RPMI7951 (cell line): Measurements from ENCODE around the gene SEC22C. TPM values are rescaled to one million over a fixed set of nuclear protein-coding genes. Genes with fewer than 3 reads are reported as not detected.

Experiments used
- DNase-seq: peaks from one replicate; pipeline ENCODE4 v3.0.0-alpha.2; 2012; ENCODE audit warnings: low read depth
- total RNA-seq: library from RNA; depleted of rRNA; stranded (reverse); fragments of >200 nt; shearing (Covaris generic); gene quantifications from 2 replicates; pipeline ENCODE4 v1.2.3, GENCODE V29; 2014

Gene SEC22C
- total RNA-seq, 1 experiment from 2014 or later: 100 TPM

DNA sequence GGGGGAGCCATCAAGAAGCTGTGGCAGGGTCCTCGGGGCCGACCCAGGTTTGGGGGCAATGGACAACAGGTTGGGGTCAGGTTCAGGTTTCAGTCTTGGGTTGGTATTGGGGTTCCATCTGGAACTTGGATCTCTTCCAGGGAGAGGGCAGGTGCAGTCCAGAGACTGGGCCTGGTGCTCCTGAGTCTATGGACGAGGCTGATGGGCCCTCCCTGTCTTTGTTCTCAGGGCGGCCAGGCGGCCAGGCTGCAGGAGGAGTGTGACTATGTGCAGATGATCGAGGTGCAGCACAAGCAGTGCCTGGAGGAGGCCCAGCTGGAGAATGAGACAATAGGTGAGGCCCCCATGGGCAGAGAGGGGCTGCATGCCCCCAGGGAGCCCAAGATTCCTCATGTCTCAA, 68.2 kb downstream of the SEC22C start:
- DNase-seq: no peak

DNA sequence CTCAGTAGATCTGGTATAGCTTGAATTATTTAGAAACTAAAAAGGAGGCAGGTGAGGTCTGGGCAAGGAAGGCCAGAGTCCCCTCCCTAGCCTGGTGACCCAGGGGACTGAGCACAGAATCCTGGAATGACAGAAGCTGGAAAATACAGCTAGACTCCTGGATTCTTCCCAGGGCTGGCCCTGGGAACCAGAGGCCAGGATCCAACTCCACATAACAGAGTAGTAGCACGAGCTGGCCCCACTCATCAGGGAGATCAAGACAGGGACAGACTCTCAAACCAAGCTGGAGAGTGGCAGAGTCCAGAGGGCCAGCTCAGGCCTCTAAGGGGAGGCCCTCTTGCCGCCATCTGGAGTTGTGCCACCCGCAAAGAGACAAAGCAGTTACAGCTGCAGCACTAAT, 68.6 kb downstream of the SEC22C start:
- no peak for DNase-seq

DNA sequence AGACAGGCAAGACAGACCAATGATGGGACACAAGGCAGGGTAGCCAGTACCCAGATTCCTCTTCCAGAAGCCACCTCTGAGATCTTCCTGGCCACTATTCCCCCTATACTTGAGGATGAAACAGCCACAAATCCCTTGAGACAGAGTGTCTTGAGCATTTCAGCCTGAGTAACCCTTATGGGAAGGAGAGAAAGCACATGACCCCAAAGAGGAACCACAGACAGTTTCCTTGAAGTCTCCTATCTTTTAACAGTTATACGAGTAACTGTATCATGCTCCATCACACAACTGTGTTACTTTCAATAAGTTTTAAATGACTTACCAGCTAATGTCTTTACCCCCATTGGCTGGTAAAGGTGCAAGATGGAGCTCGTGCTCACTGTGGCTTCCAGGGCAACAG, 70.0 kb downstream of the SEC22C start:
- no peak for DNase-seq

DNA sequence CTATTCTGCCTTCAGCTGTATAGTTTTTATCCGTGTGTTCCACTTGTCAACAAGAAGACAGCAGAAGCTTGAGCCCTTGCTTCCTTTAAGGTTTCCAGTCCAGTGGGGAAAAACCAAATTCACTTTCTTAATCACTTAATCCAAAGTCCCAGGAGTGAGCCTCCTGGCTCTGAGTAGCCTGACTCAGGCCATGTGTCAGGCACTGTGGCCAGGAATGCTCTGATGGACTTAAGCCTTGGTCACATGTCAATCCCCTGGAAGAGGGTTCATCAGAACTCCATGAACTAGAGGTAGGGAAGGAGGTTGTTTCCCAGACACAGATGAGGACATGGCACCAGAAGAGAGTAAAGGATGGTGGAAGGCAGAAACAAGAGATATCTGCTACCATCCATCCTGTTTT, 70.6 kb downstream of the SEC22C start:
- no peak for DNase-seq

- DNase-seq: no peak
Observed at GRCh38 chr3:42510325-42510724, 71.4 kb downstream of the SEC22C start.

- DNase-seq: no peak
Observed at GRCh38 chr3:42509111-42509510, 72.7 kb downstream of the SEC22C start.

DNA sequence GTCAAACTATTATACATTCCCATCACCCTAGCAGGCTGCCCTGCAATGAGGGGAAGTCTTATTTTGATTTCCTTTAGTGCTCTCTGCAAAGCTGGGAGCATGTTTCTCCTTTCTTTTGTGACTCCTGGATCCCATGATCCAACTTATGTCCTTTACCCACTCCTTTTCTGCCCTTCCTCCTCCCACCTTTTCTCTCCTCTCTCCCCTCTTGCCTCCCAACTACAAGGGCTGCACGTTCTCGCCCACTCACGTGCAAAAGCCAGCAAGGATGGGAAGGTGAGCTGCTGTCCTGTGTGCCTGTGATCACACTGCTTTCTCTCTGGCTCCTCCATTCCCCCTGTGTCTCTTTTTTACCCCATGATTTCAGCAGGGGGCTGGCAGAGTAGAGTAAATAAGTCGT, 73.2 kb downstream of the SEC22C start:
- no peak for DNase-seq

GRCh38 chr3:42507761-42508335, 73.9 kb downstream of the SEC22C start:
- DNase-seq: no peak

DNA sequence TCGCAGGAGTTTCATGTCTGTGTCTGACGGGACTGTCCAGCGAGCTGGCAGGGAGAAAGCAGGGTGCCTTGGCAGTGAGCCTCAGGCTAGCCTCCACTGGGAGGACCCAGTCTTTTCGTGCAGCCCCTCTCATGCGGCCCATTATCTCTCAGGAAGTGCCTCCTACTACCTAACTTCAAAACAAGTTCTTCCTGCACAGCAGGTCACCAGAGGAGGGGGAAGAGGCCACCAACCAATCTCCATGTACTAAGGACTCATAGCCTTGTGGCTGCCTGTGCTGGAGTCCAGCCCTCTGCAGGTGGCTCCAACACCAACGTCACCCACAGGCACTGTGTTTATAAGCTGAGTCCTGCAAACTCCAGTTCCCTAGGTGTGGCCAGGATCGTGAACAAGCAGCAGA, 74.5 kb downstream of the SEC22C start:
- DNase-seq: no peak

DNA sequence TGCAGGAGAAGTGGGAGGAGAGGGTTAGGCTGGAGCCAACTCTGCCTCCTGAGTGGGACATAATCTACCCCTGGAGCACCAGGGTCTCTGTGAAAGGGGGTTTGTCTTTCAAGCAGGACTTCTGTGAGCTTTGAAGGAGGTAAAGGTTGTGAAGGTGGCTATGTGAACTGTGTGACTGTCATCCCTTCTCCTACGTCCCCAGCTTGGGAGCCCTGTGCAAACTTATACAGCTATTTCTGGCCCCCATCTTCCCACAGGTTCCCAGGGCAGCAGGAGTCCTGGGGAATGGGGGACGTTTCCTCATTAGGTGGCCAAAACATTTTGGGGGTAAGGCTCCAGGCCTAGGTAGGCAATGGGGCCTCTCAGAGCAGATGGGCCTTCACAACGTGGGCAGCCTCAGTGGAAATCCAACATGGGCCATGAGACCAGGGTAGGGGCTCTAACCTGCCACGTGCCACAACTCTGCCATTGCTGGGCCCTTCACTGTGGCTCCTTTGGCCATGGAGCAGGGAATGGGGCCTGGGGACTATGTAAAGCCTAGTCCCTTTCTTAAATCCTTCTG, 75.8 kb downstream of the SEC22C start:
- no peak for DNase-seq

DNA sequence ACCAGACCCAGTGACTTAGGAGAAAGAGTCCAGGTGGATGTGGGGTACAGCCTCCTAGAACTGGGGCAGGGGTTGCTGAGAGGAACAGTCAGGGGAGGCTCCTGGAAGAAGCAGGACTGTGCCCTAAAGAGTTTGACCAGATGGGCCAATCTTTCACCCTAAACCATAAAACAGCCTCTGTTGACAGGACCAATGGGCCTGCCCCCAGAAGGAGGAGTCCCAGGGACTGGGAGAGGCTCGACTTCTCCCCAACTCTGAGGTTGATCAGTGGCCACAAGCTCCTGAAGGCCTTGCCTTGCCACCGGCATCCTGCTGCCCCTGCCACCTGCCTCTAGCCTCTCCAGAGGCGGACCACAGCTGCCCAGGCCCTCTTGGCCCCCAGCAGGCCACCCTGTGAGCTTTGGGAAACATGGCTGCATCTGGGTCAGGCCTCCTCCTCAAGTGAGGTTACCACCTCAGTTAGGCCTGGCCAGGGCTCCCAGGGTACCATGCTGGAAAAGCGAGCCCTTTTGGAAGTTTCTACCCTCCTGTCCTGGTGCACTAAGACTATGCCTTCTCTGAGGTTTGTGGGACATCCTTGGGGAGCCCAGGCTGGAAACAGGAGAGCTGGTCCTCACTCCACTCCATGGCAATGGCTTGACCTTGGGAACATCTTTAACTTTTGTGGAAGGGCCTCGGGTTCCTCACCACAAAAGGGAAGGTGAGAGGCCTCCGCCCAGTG, 76.5 kb downstream of the SEC22C start:
- DNase-seq: no peak

GRCh38 chr3:42504334-42505127, 77.2 kb downstream of the SEC22C start:
- no peak for DNase-seq

GRCh38 chr3:42503957-42504333, 77.8 kb downstream of the SEC22C start:
- DNase-seq: no peak

DNA sequence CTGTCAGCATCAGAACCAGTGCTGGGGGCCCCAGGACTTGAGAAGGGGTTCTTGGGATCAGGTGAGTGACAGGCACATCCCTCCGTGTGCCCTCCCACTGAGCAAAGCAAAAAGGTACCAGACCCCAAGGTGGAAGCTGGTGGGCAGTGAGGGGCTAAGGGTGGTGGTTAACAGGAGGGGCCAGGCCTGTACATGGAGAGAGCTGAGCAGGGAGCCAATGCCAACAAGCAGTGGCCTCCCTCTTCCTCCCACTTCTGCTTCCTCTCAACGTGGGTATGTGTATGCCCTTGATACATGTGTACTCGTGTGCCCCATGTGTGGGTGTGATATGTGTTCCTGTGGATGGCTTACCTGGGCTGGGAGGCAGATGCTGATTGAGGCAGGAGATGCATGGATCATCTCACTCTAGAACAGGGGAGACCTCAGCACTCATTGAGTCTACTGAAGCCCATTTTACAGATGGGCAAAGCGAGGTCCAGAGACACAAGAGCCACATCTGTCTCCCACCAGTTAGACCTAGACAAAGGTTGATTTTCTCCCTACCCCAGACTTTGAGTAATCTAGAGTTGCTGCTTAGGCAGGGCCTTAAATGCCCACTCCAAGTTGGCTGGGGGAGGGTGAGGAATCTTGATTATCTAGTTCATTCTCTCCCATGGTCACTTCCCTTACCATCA, 78.4 kb downstream of the SEC22C start:
- no peak for DNase-seq

DNA sequence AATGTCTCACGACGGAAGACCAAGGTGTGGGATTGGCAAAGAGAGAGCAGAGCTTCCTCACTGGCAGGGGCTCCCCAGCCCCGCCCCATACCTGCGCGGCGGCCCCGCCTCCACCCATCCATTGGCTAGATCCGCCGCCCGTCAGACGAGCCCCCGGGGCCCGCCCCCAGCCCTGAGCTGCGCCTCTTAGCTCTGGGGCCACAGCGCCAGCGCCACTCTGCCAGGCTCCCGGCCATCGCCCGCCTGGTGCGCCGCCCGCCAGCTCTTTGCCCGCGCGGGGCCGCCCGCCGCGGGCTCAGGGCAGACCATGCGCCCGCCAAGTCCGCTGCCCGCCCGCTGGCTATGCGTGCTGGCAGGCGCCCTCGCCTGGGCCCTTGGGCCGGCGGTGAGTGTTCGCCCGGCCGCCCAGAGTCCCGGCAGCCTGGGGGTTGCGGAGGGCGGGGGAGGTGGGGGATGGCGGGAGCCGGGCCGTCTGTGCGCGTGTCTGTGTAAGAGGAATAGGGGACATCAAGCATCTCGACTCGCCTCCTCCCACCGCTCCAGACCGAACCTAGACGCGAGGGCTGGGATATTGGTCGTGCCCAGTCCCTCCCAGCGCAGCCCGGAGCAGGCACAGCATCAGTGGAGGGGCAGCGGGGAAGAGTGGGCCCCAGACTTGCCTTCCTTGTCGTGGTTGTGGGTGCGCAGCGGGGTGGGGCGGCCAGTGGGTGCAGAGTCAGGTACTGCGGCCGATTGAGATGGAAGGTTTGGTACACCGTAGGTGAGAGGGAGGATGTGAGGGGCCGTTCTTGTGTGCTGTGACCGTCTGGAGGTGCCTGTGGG, 79.1 kb downstream of the SEC22C start, which contains the start of gene VIPR1:
Gene VIPR1, plus strand, starts transcription at position 215 of the 822 bp plus-strand sequence. Its CDS starts 93 bp downstream, at position 308.
- peak; percentile 81 for DNase-seq

DNA sequence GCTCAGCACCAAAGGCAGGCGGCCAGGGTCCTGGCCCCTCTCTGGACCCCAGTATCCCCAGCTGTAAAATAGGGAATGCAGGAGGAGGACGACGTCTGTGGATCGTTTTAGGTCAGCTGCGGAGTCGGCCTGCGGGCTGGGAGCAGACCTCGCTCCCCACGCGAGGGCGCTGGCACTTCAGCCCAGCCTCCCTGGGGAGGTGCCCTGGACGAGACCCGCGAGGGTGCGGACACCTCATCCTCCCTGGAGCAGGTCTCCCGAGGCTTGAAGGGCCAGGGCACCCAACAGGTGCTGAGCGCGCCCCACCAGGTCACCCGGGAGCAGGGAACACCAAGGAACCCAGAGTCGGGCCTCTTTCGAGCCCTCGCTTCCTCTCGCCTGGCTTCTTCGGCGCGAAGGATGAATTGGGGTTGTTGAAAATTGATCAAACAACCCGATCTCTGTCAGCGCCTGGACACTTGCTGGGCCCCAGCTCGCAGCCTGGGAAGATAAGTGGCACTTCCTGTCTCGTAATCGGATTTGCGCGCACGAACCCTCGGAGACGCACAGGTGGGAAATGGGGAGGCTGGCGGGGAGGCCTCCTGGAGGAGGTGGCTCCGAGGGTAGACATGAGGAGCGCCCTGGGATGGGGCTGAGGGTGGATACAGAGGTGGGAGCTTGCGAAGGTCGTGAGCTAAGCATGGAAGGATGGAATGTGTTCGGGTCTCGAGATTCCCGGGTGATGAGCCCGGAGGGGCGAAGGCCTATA, 79.9 kb downstream of the SEC22C start:
- peak; percentile 71 for DNase-seq

- DNase-seq: no peak
Observed at GRCh38 chr3:42501321-42501680, 80.5 kb downstream of the SEC22C start.

- no peak for DNase-seq
Observed at GRCh38 chr3:42500909-42501308, 80.9 kb downstream of the SEC22C start.

DNA sequence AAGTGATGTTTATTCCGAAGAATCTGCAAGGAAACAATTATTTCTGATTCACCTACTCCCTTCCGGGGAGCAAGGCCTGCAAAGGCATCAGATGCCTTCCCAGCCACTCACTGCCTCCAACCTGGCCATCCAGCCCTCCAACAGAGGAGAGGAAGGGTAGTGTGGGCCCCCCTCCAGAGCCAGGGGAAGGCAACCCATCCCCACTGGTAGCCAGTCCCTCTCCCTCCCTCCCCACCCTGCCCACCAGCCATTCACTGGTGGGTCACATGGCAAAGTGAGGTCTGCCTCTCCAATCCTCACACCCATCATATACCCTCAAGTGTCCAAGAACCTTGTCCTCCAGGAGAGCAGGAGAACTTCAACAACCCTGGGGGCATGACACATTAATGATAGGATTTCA, 81.7 kb downstream of the SEC22C start:
- DNase-seq: peak; percentile 73

GRCh38 chr3:42499478-42499871, 82.3 kb downstream of the SEC22C start:
- DNase-seq: no peak
